Measurements from ENCODE around the gene ZNF503. TPM values are rescaled to one million over a fixed set of nuclear protein-coding genes. Genes with fewer than 3 reads are reported as not detected.

Gene ZNF503
- total RNA-seq, 4 donors from 2014 or later = 9.7 to 17.5 (median 14.8) TPM

DNA sequence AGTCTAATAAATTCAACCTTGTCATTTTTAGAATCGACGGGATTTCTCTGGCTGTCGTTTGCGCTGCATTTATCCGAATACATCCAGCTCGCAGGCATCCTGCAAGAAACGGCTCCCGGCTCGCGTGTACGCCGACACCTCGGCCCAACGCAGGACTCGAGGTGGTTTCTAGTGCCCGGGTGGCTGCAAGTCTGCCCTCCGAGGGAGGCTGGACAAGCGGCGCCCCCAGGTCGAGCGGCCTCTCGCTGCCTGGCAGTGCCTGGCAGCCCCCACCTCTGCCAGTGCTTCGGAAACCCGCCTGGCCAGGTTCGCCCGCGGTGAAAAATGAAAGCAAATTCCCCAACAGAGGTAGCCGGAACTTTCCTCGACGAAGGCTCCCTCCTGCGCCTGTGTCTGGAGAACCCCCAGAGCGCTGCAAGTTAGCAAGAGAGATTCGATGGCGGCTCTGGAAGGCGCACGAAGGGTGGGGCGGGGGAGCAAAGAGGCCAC is 5.7 kb upstream of the ZNF503 start:
- peaks cover 0 to 20% (median 0%) of the 10 kb centered on the region in 4 donors for H3K27me3 ChIP-seq
- H3K4me1 ChIP-seq = peaks cover 23 to 87% (median 24%) of the 10 kb centered on the region in 3 donors
- intact Hi-C loops (cut with DNase I) = loop anchor here (10.0 kb wide), 1 partner anchor 248 kb away; no protein-coding TSS in a partner anchor
- H3K9me3 ChIP-seq = no peaks in the 10 kb centered on the region
- TF ChIP-seq, protein P1, sequence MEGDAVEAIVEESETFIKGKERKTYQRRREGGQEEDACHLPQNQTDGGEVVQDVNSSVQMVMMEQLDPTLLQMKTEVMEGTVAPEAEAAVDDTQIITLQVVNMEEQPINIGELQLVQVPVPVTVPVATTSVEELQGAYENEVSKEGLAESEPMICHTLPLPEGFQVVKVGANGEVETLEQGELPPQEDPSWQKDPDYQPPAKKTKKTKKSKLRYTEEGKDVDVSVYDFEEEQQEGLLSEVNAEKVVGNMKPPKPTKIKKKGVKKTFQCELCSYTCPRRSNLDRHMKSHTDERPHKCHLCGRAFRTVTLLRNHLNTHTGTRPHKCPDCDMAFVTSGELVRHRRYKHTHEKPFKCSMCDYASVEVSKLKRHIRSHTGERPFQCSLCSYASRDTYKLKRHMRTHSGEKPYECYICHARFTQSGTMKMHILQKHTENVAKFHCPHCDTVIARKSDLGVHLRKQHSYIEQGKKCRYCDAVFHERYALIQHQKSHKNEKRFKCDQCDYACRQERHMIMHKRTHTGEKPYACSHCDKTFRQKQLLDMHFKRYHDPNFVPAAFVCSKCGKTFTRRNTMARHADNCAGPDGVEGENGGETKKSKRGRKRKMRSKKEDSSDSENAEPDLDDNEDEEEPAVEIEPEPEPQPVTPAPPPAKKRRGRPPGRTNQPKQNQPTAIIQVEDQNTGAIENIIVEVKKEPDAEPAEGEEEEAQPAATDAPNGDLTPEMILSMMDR (IDR thresholded peaks at IDR 0.05) = peak in 1 of 6 experiments; percentile 9
- TF ChIP-seq POLR2A (IDR thresholded peaks at IDR 0.05) = no peak
- H3K27ac ChIP-seq = peak overlapping the region; percentile 92 to 99 (median 98)
- no peaks in the 10 kb centered on the region for H3K36me3 ChIP-seq
- DNase-seq = no peak
- H3K4me3 ChIP-seq = peak overlapping the region; percentile 64 to 96 (median 90)
- 14 to 54% methylated on average over 13 to 14 of the region's 37 CpGs for WGBS, 2 donors

DNA sequence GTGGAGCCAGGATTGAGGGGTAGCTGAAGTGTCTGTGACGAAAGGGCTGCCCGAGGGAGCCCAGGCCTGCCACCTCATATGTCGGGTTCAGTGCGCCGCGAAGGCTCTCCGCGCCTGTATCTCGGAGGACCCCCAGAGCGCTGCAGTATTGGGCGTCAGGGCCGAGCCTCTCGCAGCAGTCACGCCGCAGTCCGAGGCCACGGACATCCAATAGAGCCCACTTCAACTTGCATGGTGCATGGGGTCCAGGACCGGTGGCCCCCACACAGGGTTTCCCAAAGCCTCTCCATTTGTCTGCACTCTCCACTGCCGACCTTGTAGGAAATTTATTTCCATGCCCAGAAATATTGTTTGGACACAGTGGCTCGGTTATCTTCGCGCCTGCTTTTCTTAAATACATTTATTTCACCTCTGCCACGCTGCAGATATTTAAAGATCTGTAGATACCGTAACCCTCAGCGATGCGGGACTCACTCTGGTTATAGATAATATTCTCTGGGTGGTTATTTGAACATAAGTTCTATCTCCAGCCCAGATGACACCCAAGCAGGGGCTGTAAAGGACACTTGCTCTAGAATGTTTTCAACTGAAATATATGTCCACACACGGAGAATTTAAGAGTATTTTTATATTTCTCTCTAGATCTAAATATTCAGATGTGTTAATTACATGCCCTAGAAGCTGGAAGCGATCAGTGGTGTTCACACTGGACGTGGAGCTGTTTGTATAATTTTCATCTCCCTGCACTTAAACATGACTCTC is 5.1 kb upstream of the ZNF503 start:
- Histone ChIP-seq H3K9me3 (no peaks in the 10 kb centered on the region), H3K36me3 (no peaks in the 10 kb centered on the region), H3K4me1 (peaks cover 23 to 87% (median 24%) of the 10 kb centered on the region in 3 donors), H3K27me3 (peaks cover 0 to 20% (median 0%) of the 10 kb centered on the region in 4 donors), H3K27ac (peak overlapping the region; percentile 92 to 99 (median 98)), H3K4me3 (peak overlapping the region; percentile 64 to 96 (median 90))
- WGBS, 2 donors = 29 to 46% methylated on average over 12 of the region's 29 CpGs
- TF ChIP-seq, protein P1 (IDR thresholded peaks at IDR 0.05) = no peak
- no peak for TF ChIP-seq POLR2A (IDR thresholded peaks at IDR 0.05)
- no peak for DNase-seq
- intact Hi-C loops (cut with DNase I) = loop anchor here (10.0 kb wide), 1 partner anchor 248 kb away; no protein-coding TSS in a partner anchor

DNA sequence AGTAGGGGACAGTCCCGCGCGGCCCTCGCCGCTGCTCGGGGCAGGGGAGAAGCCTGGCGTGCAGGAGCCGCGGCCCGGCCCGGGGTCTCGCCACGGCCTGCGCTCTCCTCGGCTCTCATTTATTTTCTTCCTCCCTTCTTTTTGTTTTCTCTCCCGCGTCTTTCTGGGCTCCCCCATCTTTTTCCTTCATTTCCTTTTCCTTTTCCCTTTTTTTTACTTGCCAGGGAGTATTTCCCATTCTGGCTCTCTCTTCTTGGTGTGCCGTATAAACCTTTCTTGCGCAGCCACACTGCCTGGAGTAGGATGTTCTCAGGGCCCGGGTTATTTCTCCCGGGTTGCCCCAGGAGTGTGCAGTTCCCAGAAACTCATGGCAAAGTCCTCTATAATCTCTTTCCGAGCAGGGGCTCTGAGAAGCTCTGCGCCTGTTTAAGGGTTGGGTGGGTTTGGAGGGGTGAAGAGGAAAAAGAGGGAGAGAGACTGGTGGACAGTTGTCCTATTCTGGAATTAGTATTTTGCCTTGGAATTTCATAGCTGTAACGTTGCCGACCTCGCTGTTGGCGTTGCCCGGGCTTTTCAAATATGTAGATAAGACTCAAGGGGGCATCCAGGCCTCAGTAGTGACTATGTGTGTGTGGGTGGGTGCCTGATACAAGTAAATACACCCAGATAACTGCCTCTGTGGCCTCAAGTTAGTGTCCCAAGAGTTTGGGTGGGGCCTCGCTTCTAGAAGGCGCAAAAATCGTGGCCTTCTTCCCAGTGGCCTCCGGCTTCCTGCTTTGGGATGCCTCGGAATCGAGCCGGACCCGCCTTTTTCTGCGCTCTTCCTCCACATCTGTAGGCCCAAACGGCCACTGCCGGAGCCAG is 4.3 kb upstream of the ZNF503 start:
- H3K9me3 ChIP-seq = no peaks in the 10 kb centered on the region
- H3K4me1 ChIP-seq = peaks cover 23 to 80% (median 24%) of the 10 kb centered on the region in 3 donors
- peaks cover 0 to 20% (median 0%) of the 10 kb centered on the region in 4 donors for H3K27me3 ChIP-seq
- TF ChIP-seq, protein P1 (IDR thresholded peaks at IDR 0.05) = no peak
- TF ChIP-seq POLR2A (IDR thresholded peaks at IDR 0.05) = no peak
- no peak for DNase-seq
- H3K4me3 ChIP-seq = peak overlapping the region; percentile 66 to 96 (median 90)
- 26 to 32% methylated on average over 35 of the region's 39 CpGs for WGBS, 2 donors
- H3K27ac ChIP-seq = peak overlapping the region; percentile 92 to 99 (median 98)
- no peaks in the 10 kb centered on the region for H3K36me3 ChIP-seq
- intact Hi-C loops (cut with DNase I) = loop anchor here (10.0 kb wide), 1 partner anchor 249 kb away; no protein-coding TSS in a partner anchor

DNA sequence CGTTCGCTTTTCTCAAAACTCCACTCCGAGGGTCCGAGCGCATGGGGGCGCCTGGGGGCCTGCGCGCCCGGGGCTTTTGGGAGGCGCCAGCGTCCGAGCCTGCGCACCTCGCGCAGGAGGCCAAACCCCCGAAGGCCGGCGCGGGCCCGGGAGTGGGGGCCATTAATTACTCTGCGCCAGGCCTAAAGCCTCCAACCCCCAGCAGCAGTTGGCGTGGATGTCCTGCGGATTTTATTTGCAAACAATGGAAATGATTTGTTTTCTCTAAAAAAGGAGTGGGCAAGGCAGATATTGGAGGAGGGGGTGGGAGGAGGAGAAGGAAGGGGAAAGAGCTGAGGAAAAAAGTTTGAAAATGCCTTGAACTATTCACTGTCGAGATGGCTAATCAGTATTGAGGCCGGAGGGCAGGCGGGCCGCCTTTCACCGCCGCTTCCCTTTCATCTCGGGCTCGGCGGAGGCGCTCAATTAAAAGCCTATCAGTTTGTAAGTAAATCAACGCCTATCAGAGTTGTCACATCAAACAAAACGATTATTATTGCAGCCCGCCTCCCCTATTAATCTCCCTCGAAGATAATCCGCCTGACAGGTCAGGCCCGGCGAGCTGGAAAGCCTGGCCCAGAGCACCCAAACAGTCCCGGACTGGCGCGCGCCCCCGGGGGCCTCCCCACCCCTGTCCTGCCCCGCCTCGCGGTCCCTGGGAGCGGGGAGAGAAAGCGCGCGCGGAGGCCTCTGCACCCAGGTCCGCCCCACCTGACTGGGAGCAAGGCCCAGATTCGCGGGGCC is 3.4 kb upstream of the ZNF503 start:
- Histone ChIP-seq H3K27ac (peak overlapping the region; percentile 92 to 99 (median 98)), H3K4me1 (peaks cover 18 to 72% (median 20%) of the 10 kb centered on the region in 3 donors), H3K4me3 (peak overlapping the region; percentile 66 to 96 (median 90)), H3K36me3 (no peaks in the 10 kb centered on the region), H3K27me3 (peaks cover 0 to 20% (median 0%) of the 10 kb centered on the region in 4 donors), H3K9me3 (no peaks in the 10 kb centered on the region)
- intact Hi-C loops (cut with DNase I) = loop anchor here (5.0 to 10.0 kb wide), 3 partner anchors 250 to 632 kb away; no protein-coding TSS in a partner anchor
- 7 to 33% methylated on average over 16 to 21 of the region's 56 CpGs for WGBS, 2 donors
- TF ChIP-seq, protein P1 (IDR thresholded peaks at IDR 0.05) = no peak
- TF ChIP-seq POLR2A (IDR thresholded peaks at IDR 0.05) = peak in 1 of 4 donors; percentile 55
- no peak for DNase-seq

All from esophagus squamous epithelium (tissue), 5 donors.